Nephron progenitor cell (in vitro differentiated cells): ENCODE measurements around the gene DOP1A.

ENCODE experiments used
- DNase-seq: peaks from one replicate; pipeline ENCODE4 v3.0.0; 2021
- H3K27ac Mint-ChIP-seq: 2 replicates; pipeline ENCODE4 v1.8.0; 2021; ENCODE audit warnings: mild to moderate bottlenecking, moderate library complexity, mixed read lengths
- H3K27me3 Mint-ChIP-seq: 2 replicates; pipeline ENCODE4 v1.8.0; 2021; ENCODE audit warnings: mild to moderate bottlenecking, low read depth, mixed read lengths; ENCODE audit not compliant: poor library complexity
- H3K36me3 Mint-ChIP-seq: 2 replicates; pipeline ENCODE4 v1.8.0; 2021; ENCODE audit warnings: low read depth, mixed read lengths
- H3K4me1 Mint-ChIP-seq: 2 replicates; pipeline ENCODE4 v1.8.0; 2021; ENCODE audit warnings: mixed read lengths
- H3K4me3 Mint-ChIP-seq: 2 replicates; pipeline ENCODE4 v1.8.0; 2021; ENCODE audit warnings: mild to moderate bottlenecking, moderate library complexity, mixed read lengths
- H3K9me3 Mint-ChIP-seq: 2 replicates; pipeline ENCODE4 v1.8.0; 2021; ENCODE audit warnings: mild to moderate bottlenecking, moderate library complexity, mixed read lengths
- TF ChIP-seq, protein P1 (sequence below): fragments of 200-600 bp; sonication (generic); IDR thresholded peaks from 2 replicates; pipeline ENCODE4 v1.5.0; 2021; ENCODE audit warnings: antibody characterized with exemption

DOP1A gene

GRCh38 chr6:83068616-83069015 is 1.1 kb downstream of the DOP1A start:
- Mint-ChIP-seq H3K4me3 (peak overlapping the region; percentile 91), H3K36me3 (no peaks in the 10 kb centered on the region), H3K9me3 (no peaks in the 10 kb centered on the region), H3K27me3 (no peaks in the 10 kb centered on the region), H3K4me1 (peaks cover 31% of the 10 kb centered on the region), H3K27ac (peak overlapping the region; percentile 93)
- TF ChIP-seq, protein P1, sequence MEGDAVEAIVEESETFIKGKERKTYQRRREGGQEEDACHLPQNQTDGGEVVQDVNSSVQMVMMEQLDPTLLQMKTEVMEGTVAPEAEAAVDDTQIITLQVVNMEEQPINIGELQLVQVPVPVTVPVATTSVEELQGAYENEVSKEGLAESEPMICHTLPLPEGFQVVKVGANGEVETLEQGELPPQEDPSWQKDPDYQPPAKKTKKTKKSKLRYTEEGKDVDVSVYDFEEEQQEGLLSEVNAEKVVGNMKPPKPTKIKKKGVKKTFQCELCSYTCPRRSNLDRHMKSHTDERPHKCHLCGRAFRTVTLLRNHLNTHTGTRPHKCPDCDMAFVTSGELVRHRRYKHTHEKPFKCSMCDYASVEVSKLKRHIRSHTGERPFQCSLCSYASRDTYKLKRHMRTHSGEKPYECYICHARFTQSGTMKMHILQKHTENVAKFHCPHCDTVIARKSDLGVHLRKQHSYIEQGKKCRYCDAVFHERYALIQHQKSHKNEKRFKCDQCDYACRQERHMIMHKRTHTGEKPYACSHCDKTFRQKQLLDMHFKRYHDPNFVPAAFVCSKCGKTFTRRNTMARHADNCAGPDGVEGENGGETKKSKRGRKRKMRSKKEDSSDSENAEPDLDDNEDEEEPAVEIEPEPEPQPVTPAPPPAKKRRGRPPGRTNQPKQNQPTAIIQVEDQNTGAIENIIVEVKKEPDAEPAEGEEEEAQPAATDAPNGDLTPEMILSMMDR: no peak
- DNase-seq: no peak

DNA sequence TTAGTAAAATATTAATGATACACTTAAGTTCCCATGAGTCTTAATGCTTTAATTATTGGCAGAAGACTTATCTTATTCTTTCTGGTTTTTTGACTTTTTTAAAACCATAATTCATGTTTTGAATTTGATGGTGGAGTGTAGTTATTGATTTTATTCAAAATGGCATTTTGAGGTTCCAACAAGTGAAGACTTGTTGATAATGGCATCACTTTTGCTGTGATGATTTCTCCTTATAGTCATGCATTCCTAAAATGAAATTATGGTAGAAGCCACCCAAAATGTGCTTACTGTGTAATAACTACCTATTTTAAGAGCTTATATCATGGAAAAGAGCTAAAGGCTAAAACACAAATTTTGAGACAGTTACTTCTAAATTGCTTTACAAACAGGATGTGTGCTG is 2.2 kb downstream of the DOP1A start:
- H3K27ac Mint-ChIP-seq: no peak overlapping the region
- no peak overlapping the region for H3K4me3 Mint-ChIP-seq
- no peaks in the 10 kb centered on the region for H3K36me3 Mint-ChIP-seq
- no peaks in the 10 kb centered on the region for H3K27me3 Mint-ChIP-seq
- TF ChIP-seq, protein P1: no peak
- no peak for DNase-seq
- H3K9me3 Mint-ChIP-seq: no peaks in the 10 kb centered on the region
- peaks cover 20% of the 10 kb centered on the region for H3K4me1 Mint-ChIP-seq

- Mint-ChIP-seq H3K9me3 (peaks cover 10% of the 10 kb centered on the region), H3K4me3 (no peak overlapping the region), H3K36me3 (peaks cover 11% of the 10 kb centered on the region), H3K4me1 (peaks cover 14% of the 10 kb centered on the region), H3K27me3 (no peaks in the 10 kb centered on the region), H3K27ac (no peak overlapping the region)
- DNase-seq: no peak
- TF ChIP-seq, protein P1: no peak
Measured at GRCh38 chr6:83071023-83071422, 3.6 kb downstream of the DOP1A start.

- TF ChIP-seq, protein P1: no peak
- peaks cover 13% of the 10 kb centered on the region for H3K9me3 Mint-ChIP-seq
- H3K27me3 Mint-ChIP-seq: no peaks in the 10 kb centered on the region
- peaks cover 18% of the 10 kb centered on the region for H3K36me3 Mint-ChIP-seq
- no peak overlapping the region for H3K27ac Mint-ChIP-seq
- peaks cover 12% of the 10 kb centered on the region for H3K4me1 Mint-ChIP-seq
- no peak overlapping the region for H3K4me3 Mint-ChIP-seq
- DNase-seq: no peak
Measured at GRCh38 chr6:83071707-83072106, 4.2 kb downstream of the DOP1A start.

DNA sequence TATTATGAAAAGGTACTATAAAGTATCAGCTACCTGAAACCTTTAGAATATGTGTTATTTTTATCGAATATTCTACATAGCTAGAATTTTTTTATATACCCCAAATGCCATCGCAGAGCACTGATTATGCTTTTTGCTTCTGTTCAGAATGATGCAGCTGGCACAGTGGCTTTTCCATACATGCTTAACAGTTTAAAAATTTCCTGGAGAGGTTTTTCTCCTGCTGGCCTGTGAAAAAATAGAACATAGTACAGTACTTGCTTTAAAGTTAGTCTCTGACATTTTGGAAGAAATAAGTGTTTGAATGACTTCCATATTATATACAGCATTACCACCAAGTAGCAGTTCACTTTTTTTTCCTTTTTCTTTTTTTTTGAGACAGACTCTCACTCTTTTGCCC is 5.3 kb downstream of the DOP1A start:
- TF ChIP-seq, protein P1: no peak
- DNase-seq: no peak
- no peak overlapping the region for H3K27ac Mint-ChIP-seq
- H3K36me3 Mint-ChIP-seq: peaks cover 18% of the 10 kb centered on the region
- peaks cover 13% of the 10 kb centered on the region for H3K9me3 Mint-ChIP-seq
- peaks cover 12% of the 10 kb centered on the region for H3K4me1 Mint-ChIP-seq
- no peaks in the 10 kb centered on the region for H3K27me3 Mint-ChIP-seq
- H3K4me3 Mint-ChIP-seq: no peak overlapping the region

- no peaks in the 10 kb centered on the region for H3K27me3 Mint-ChIP-seq
- peaks cover 13% of the 10 kb centered on the region for H3K9me3 Mint-ChIP-seq
- peaks cover 6% of the 10 kb centered on the region for H3K4me1 Mint-ChIP-seq
- H3K27ac Mint-ChIP-seq: no peak overlapping the region
- no peak overlapping the region for H3K4me3 Mint-ChIP-seq
- peaks cover 18% of the 10 kb centered on the region for H3K36me3 Mint-ChIP-seq
- DNase-seq: no peak
- TF ChIP-seq, protein P1: no peak
Measured at GRCh38 chr6:83073615-83074014, 6.1 kb downstream of the DOP1A start.
